Astrocyte (in vitro differentiated cells and primary cell): Measurements from ENCODE around the gene NOP56. TPM values are rescaled to one million over a fixed set of nuclear protein-coding genes. Genes with fewer than 3 reads are reported as not detected.

ENCODE experiments used
- DNase-seq: peaks from one replicate; pipeline ENCODE4 v3.0.0-alpha.2; 2010; ENCODE audit warnings: low read depth
- FAIRE-seq: peaks from 2 replicates; lab custom pipeline; 2011; peaks lifted over from hg19 to GRCh38; lab: Jason Lieb, UNC
- H2AFZ ChIP-seq: 2 replicates; pipeline ENCODE4 v1.6.0; 2012; ENCODE audit warnings: low read depth, low read length, inconsistent platforms
- H3K27ac ChIP-seq: 2 replicates; pipeline ENCODE4 v1.5.1; 2011; ENCODE audit warnings: low read depth, low read length, inconsistent platforms
- H3K27me3 ChIP-seq: 2 replicates; pipeline ENCODE4 v1.6.0; 2011; ENCODE audit warnings: low read length, inconsistent platforms; ENCODE audit not compliant: insufficient read depth
- H3K36me3 ChIP-seq: 2 replicates; pipeline ENCODE4 v1.5.1; 2011; ENCODE audit warnings: low read length, inconsistent platforms; ENCODE audit not compliant: insufficient read depth
- H3K4me1 ChIP-seq: 2 replicates; pipeline ENCODE4 v1.5.1; 2011; ENCODE audit warnings: low read length, inconsistent platforms; ENCODE audit not compliant: insufficient read depth
- H3K4me2 ChIP-seq: 2 replicates; pipeline ENCODE4 v1.6.0; 2012; ENCODE audit warnings: low read length, inconsistent platforms
- H3K4me3 ChIP-seq: 2 replicates; pipeline ENCODE4 v1.5.1; 2011; ENCODE audit warnings: low read depth, mild to moderate bottlenecking, low read length, inconsistent platforms; ENCODE audit not compliant: insufficient read depth
- H3K79me2 ChIP-seq: 2 replicates; pipeline ENCODE4 v1.6.0; 2012; ENCODE audit warnings: mild to moderate bottlenecking, low read length, inconsistent platforms; ENCODE audit not compliant: insufficient read depth
- H3K9ac ChIP-seq: 2 replicates; pipeline ENCODE4 v1.6.0; 2012; ENCODE audit warnings: mild to moderate bottlenecking, low read length, inconsistent platforms
- H3K9me3 ChIP-seq: 2 replicates; pipeline ENCODE4 v1.5.1; 2012; ENCODE audit warnings: low read depth, mild to moderate bottlenecking, low read length, inconsistent platforms; ENCODE audit not compliant: insufficient read depth
- H4K20me1 ChIP-seq: 2 replicates; pipeline ENCODE4 v1.6.0; 2012; ENCODE audit warnings: low read length, inconsistent platforms; ENCODE audit not compliant: insufficient read depth
- H3K27ac Mint-ChIP-seq: one replicate; pipeline ENCODE4 v1.8.0; 2021; ENCODE audit warnings: mild to moderate bottlenecking, mixed read lengths; ENCODE audit not compliant: unreplicated experiment
- H3K27me3 Mint-ChIP-seq: one replicate; pipeline ENCODE4 v1.8.0; 2021; ENCODE audit warnings: low read depth, mixed read lengths; ENCODE audit not compliant: unreplicated experiment
- H3K36me3 Mint-ChIP-seq: one replicate; pipeline ENCODE4 v1.8.0; 2021; ENCODE audit warnings: low read depth, mixed read lengths; ENCODE audit not compliant: unreplicated experiment
- H3K4me1 Mint-ChIP-seq: one replicate; pipeline ENCODE4 v1.8.0; 2021; ENCODE audit warnings: low read depth, mixed read lengths; ENCODE audit not compliant: unreplicated experiment
- H3K4me3 Mint-ChIP-seq: one replicate; pipeline ENCODE4 v1.8.0; 2021; ENCODE audit warnings: mild to moderate bottlenecking, moderate library complexity, mixed read lengths; ENCODE audit not compliant: unreplicated experiment
- H3K9me3 Mint-ChIP-seq: one replicate; pipeline ENCODE4 v1.8.0; 2021; ENCODE audit warnings: mild to moderate bottlenecking, mixed read lengths; ENCODE audit not compliant: unreplicated experiment
- EZH2 ChIP-seq: IDR thresholded peaks from 2 replicates; pipeline ENCODE4 v1.6.1; 2012; ENCODE audit warnings: mild to moderate bottlenecking, low read length, inconsistent platforms; ENCODE audit not compliant: insufficient read depth
- total RNA-seq: library from RNA; stranded (reverse); gene quantifications from 2 replicates; pipeline ENCODE4 v1.2.1, GENCODE V29; 2021
- TF ChIP-seq, protein P1 (sequence below): IDR thresholded peaks from 2 replicates; pipeline ENCODE4 v1.5.1; 2011; ENCODE audit warnings: low read depth, mild to moderate bottlenecking, inconsistent platforms, low read length, moderate library complexity; ENCODE audit not compliant: insufficient read depth

Gene NOP56
- total RNA-seq, 1 donor from 2014 or later = 292 TPM

DNA sequence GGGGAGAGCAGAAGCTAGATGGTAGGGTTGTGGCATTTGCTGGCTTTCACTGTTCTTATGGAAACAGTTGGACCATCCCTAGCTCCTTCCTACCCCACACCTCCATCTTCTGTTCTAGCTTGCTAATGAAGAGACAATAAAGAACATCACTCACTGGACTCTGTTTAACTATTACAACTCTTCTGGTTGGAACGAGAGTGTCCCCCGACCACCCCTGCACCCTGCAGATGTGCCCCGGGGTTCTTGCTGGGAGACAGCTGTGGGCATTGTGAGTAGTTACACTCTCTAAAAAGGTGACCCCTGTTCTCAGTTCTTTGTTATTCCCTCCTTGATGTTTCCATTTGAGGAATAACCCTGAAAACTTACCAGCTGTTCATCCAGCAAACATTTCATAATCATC, 40.4 kb upstream of the NOP56 start:
- no peak overlapping the region for H3K4me3 ChIP-seq
- no peak overlapping the region for H3K9ac ChIP-seq
- peaks cover 1% of the 10 kb centered on the region for H3K36me3 Mint-ChIP-seq
- H3K27me3 Mint-ChIP-seq = peaks cover 19% of the 10 kb centered on the region
- no peak for DNase-seq
- no peaks in the 10 kb centered on the region for H3K36me3 ChIP-seq
- no peak for FAIRE-seq
- no peak overlapping the region for H2AFZ ChIP-seq
- H3K27ac ChIP-seq = no peak overlapping the region
- TF ChIP-seq, protein P1, sequence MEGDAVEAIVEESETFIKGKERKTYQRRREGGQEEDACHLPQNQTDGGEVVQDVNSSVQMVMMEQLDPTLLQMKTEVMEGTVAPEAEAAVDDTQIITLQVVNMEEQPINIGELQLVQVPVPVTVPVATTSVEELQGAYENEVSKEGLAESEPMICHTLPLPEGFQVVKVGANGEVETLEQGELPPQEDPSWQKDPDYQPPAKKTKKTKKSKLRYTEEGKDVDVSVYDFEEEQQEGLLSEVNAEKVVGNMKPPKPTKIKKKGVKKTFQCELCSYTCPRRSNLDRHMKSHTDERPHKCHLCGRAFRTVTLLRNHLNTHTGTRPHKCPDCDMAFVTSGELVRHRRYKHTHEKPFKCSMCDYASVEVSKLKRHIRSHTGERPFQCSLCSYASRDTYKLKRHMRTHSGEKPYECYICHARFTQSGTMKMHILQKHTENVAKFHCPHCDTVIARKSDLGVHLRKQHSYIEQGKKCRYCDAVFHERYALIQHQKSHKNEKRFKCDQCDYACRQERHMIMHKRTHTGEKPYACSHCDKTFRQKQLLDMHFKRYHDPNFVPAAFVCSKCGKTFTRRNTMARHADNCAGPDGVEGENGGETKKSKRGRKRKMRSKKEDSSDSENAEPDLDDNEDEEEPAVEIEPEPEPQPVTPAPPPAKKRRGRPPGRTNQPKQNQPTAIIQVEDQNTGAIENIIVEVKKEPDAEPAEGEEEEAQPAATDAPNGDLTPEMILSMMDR = no peak
- no peak for TF ChIP-seq EZH2
- H3K79me2 ChIP-seq = no peaks in the 10 kb centered on the region
- peaks cover 4% of the 10 kb centered on the region for H3K4me1 Mint-ChIP-seq
- H3K9me3 Mint-ChIP-seq = peaks cover 14% of the 10 kb centered on the region
- no peaks in the 10 kb centered on the region for H4K20me1 ChIP-seq
- H3K4me3 Mint-ChIP-seq = no peak overlapping the region
- peaks cover 4% of the 10 kb centered on the region for H3K9me3 ChIP-seq
- no peak overlapping the region for H3K4me2 ChIP-seq
- peaks cover 2% of the 10 kb centered on the region for H3K27me3 ChIP-seq
- H3K4me1 ChIP-seq = no peaks in the 10 kb centered on the region
- no peak overlapping the region for H3K27ac Mint-ChIP-seq

DNA sequence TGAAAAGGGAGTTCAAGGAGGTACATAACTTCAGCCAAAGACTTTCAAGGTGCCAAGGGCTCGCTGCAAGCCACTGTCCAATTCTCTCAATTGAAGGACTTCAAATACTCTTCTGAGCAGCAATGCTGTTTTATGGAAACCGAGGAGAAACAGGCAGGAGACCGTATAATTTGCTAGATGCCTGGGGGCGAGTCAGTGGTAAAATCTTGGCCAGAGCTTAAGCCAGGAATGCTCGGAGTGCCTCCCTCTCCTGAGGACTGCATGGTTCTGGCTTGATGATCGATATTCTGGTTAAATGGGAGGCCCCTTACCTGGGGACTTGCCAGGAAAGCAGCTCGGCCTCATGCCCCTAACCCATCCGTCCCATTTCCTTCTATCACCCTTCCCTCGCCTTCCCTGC, 35.8 kb upstream of the NOP56 start:
- H3K27me3 Mint-ChIP-seq = peaks cover 10% of the 10 kb centered on the region
- FAIRE-seq = no peak
- no peak overlapping the region for H2AFZ ChIP-seq

DNA sequence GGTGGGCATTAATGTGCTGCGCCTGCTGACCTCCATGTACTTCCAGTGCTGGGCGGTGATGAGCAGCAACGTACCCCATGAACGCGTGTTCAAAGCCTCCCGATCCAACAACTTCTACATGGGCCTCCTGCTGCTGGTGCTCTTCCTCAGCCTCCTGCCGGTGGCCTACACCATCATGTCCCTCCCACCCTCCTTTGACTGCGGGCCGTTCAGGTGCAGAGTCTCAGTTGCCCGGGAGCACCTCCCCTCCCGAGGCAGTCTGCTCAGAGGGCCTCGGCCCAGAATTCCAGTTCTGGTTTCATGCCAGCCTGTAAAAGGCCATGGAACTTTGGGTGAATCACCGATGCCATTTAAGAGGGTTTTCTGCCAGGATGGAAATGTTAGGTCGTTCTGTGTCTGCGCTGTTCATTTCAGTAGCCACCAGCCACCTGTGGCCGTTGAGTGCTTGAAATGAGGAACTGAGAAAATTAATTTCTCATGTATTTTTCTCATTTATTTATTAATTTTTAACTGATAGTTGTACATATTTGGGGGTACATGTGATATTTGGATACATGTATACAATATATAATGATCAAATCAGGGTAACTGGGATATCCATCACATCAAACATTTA, 35.2 kb upstream of the NOP56 start:
- H3K36me3 ChIP-seq = no peaks in the 10 kb centered on the region

More for the DNA sequence above, 35.8 kb upstream of the NOP56 start:
- H3K4me1 Mint-ChIP-seq = peaks cover 3% of the 10 kb centered on the region
- H4K20me1 ChIP-seq = no peaks in the 10 kb centered on the region
- no peaks in the 10 kb centered on the region for H3K36me3 ChIP-seq
- H3K9me3 Mint-ChIP-seq = peaks cover 32% of the 10 kb centered on the region
- H3K27ac ChIP-seq = no peak overlapping the region
- H3K4me3 Mint-ChIP-seq = no peak overlapping the region
- peaks cover 2% of the 10 kb centered on the region for H3K27me3 ChIP-seq
- peak; percentile 18 for DNase-seq
- no peak overlapping the region for H3K9ac ChIP-seq
- H3K4me2 ChIP-seq = no peak overlapping the region
- no peak overlapping the region for H3K4me3 ChIP-seq
- no peak for TF ChIP-seq EZH2
- no peaks in the 10 kb centered on the region for H3K4me1 ChIP-seq
- H3K27ac Mint-ChIP-seq = no peak overlapping the region
- no peaks in the 10 kb centered on the region for H3K79me2 ChIP-seq
- peaks cover 8% of the 10 kb centered on the region for H3K9me3 ChIP-seq
- peaks cover 3% of the 10 kb centered on the region for H3K36me3 Mint-ChIP-seq

More for the DNA sequence above, 35.2 kb upstream of the NOP56 start:
- Mint-ChIP-seq H3K27ac (no peak overlapping the region), H3K36me3 (peaks cover 3% of the 10 kb centered on the region), H3K9me3 (peaks cover 32% of the 10 kb centered on the region), H3K4me1 (peaks cover 3% of the 10 kb centered on the region), H3K27me3 (peaks cover 7% of the 10 kb centered on the region), H3K4me3 (no peak overlapping the region)
- Histone ChIP-seq H3K4me1 (no peaks in the 10 kb centered on the region), H3K27ac (no peak overlapping the region), H3K79me2 (no peaks in the 10 kb centered on the region), H3K9me3 (peaks cover 8% of the 10 kb centered on the region), H2AFZ (no peak overlapping the region), H3K4me3 (no peak overlapping the region), H3K9ac (no peak overlapping the region), H3K4me2 (no peak overlapping the region), H3K27me3 (peaks cover 2% of the 10 kb centered on the region), H4K20me1 (no peaks in the 10 kb centered on the region)
- TF ChIP-seq EZH2 = no peak
- TF ChIP-seq, protein P1 = no peak
- no peak for DNase-seq
- FAIRE-seq = no peak
